Neural cell (in vitro differentiated cells): Measurements from ENCODE around the gene SLC12A5. TPM values are rescaled to one million over a fixed set of nuclear protein-coding genes. Genes with fewer than 3 reads are reported as not detected.

Experiments used
- H2AFZ ChIP-seq: fragments of 200-600, 300-800 bp; sonication (generic), shearing (Covaris generic); 2 replicates; pipeline ENCODE4 v1.6.0; 2014; ENCODE audit warnings: low read depth, mild to moderate bottlenecking, antibody characterized with exemption, low read length, moderate library complexity
- H3F3A ChIP-seq: fragments of 200-600 bp; shearing (Covaris generic); 2 replicates; pipeline ENCODE4 v1.6.1; 2016; ENCODE audit warnings: mild to moderate bottlenecking, moderate library complexity, mixed read lengths, antibody characterized with exemption, low read length; ENCODE audit not compliant: insufficient read depth, poor library complexity, severe bottlenecking
- H3K27ac ChIP-seq: fragments of 200-600, 300-800 bp; sonication (generic), shearing (Covaris generic); 2 replicates; pipeline ENCODE4 v1.5.1; 2014; ENCODE audit warnings: mild to moderate bottlenecking, low read length, moderate library complexity
- H3K27me3 ChIP-seq: fragments of 300-800, 200-600 bp; sonication (generic), shearing (Covaris generic); 2 replicates; pipeline ENCODE4 v1.6.0; 2014; ENCODE audit warnings: mild to moderate bottlenecking, low read depth, low read length, moderate library complexity; ENCODE audit not compliant: insufficient read depth
- H3K36me3 ChIP-seq: fragments of 300-800, 200-600 bp; sonication (generic), shearing (Covaris generic); 2 replicates; pipeline ENCODE4 v1.5.1; 2014; ENCODE audit warnings: mild to moderate bottlenecking, antibody characterized with exemption, low read length, moderate library complexity; ENCODE audit not compliant: insufficient read depth
- H3K4me2 ChIP-seq: fragments of 300-800, 200-600 bp; sonication (generic), shearing (Covaris generic); 2 replicates; pipeline ENCODE4 v1.6.0; 2014; ENCODE audit warnings: mild to moderate bottlenecking, low read length
- H3K4me3 ChIP-seq: fragments of 300-800, 200-600 bp; sonication (generic), shearing (Covaris generic); 2 replicates; pipeline ENCODE4 v1.5.1; 2014; ENCODE audit warnings: mild to moderate bottlenecking, low read length, moderate library complexity
- H3K79me2 ChIP-seq: fragments of 200-600 bp; shearing (Covaris generic); replicated peaks from 2 replicates; pipeline ENCODE4 v1.6.0; 2014; ENCODE audit warnings: mild to moderate bottlenecking, low read length, moderate library complexity; ENCODE audit not compliant: insufficient read depth
- H3K9ac ChIP-seq: fragments of 300-800, 200-600 bp; sonication (generic), shearing (Covaris generic); 2 replicates; pipeline ENCODE4 v1.6.1; 2016; ENCODE audit warnings: mild to moderate bottlenecking, low read length, mixed read lengths
- H3K9me2 ChIP-seq: fragments of 200-600 bp; shearing (Covaris generic); 2 replicates; pipeline ENCODE4 v1.6.1; 2016; ENCODE audit warnings: mild to moderate bottlenecking, low read length, mixed read lengths; ENCODE audit not compliant: insufficient read depth
- H3K9me3 ChIP-seq: fragments of 200-600, 300-800 bp; sonication (generic), shearing (Covaris generic); 2 replicates; pipeline ENCODE4 v1.6.1; 2016; ENCODE audit warnings: mild to moderate bottlenecking, mixed run types, low read length, moderate library complexity, mixed read lengths
- H4K20me1 ChIP-seq: fragments of 200-600 bp; shearing (Covaris generic); 2 replicates; pipeline ENCODE4 v1.6.1; 2016; ENCODE audit warnings: mild to moderate bottlenecking, mixed run types; ENCODE audit not compliant: insufficient read depth
- CTCF ChIP-seq: fragments of 450-650 bp; IDR thresholded peaks from 2 replicates; pipeline ENCODE4 v1.5.1; 2014; ENCODE audit warnings: antibody characterized with exemption, mild to moderate bottlenecking, moderate library complexity; ENCODE audit not compliant: poor library complexity, severe bottlenecking
- EP300 ChIP-seq: fragments of 450-650 bp; conservative IDR thresholded peaks from 2 replicates; pipeline ENCODE4 v1.6.1; 2014; ENCODE audit warnings: antibody characterized with exemption, mild to moderate bottlenecking, moderate library complexity; ENCODE audit not compliant: poor library complexity, severe bottlenecking
- EZH2 ChIP-seq: fragments of 200-600, 300-800 bp; shearing (Covaris generic), sonication (generic); IDR thresholded peaks from 2 replicates; pipeline ENCODE4 v1.6.1; 2014; ENCODE audit warnings: antibody characterized with exemption, low read length, borderline replicate concordance, mild to moderate bottlenecking; ENCODE audit not compliant: insufficient read depth, poor library complexity, severe bottlenecking
- MXI1 ChIP-seq: fragments of 450-650 bp; conservative IDR thresholded peaks from 2 replicates; pipeline ENCODE4 v1.6.1; 2014; ENCODE audit warnings: antibody characterized with exemption, mild to moderate bottlenecking; ENCODE audit not compliant: poor library complexity, severe bottlenecking
- POLR2AphosphoS5 ChIP-seq: IDR thresholded peaks from 2 replicates; pipeline ENCODE4 v1.6.1; 2012
- RAD21 ChIP-seq: fragments of 450-650 bp; conservative IDR thresholded peaks from 2 replicates; pipeline ENCODE4 v1.6.1; 2014; ENCODE audit warnings: antibody characterized with exemption, mild to moderate bottlenecking, moderate library complexity
- REST ChIP-seq: IDR thresholded peaks from 2 replicates; pipeline ENCODE4 v1.6.1; 2012; ENCODE audit warnings: borderline replicate concordance
- SMC3 ChIP-seq: fragments of 450-650 bp; conservative IDR thresholded peaks from 2 replicates; pipeline ENCODE4 v1.6.1; 2014; ENCODE audit warnings: antibody characterized with exemption, mild to moderate bottlenecking, moderate library complexity; ENCODE audit not compliant: poor library complexity
- TAF1 ChIP-seq: IDR thresholded peaks from 2 replicates; pipeline ENCODE4 v1.6.1; 2012; ENCODE audit warnings: low read depth
- polyA plus RNA-seq: library from polyadenylated mRNA; depleted of rRNA; stranded (reverse); fragments of >200 nt; gene quantifications from 2 replicates; pipeline ENCODE4 v1.2.3, GENCODE V29; 2014

Gene SLC12A5
- polyA plus RNA-seq, 1 donor from 2014 or later: 53.1 TPM

GRCh38 chr20:46102940-46103339 is 73.9 kb downstream of the SLC12A5 start:
- Histone ChIP-seq H3K4me3 (no peak overlapping the region), H2AFZ (no peak overlapping the region), H4K20me1 (no peaks in the 10 kb centered on the region), H3K36me3 (no peaks in the 10 kb centered on the region), H3K79me2 (no peaks in the 10 kb centered on the region), H3F3A (no peaks in the 10 kb centered on the region), H3K9me3 (no peaks in the 10 kb centered on the region), H3K27me3 (no peaks in the 10 kb centered on the region), H3K4me2 (no peak overlapping the region), H3K9ac (no peak overlapping the region), H3K9me2 (no peaks in the 10 kb centered on the region), H3K27ac (no peak overlapping the region)
- no peak for TF ChIP-seq POLR2AphosphoS5
- no peak for TF ChIP-seq EP300
- no peak for TF ChIP-seq TAF1
- TF ChIP-seq REST: no peak
- no peak for TF ChIP-seq MXI1
- no peak for TF ChIP-seq EZH2
- TF ChIP-seq SMC3: no peak
- no peak for TF ChIP-seq RAD21
- no peak for TF ChIP-seq CTCF

GRCh38 chr20:46104262-46104661 is 75.2 kb downstream of the SLC12A5 start:
- Histone ChIP-seq H3K9me2 (no peaks in the 10 kb centered on the region), H3K9ac (no peak overlapping the region), H3F3A (no peaks in the 10 kb centered on the region), H3K4me3 (no peak overlapping the region), H3K9me3 (no peaks in the 10 kb centered on the region), H3K36me3 (no peaks in the 10 kb centered on the region), H4K20me1 (no peaks in the 10 kb centered on the region), H3K79me2 (no peaks in the 10 kb centered on the region), H3K27me3 (no peaks in the 10 kb centered on the region), H2AFZ (no peak overlapping the region), H3K4me2 (no peak overlapping the region), H3K27ac (no peak overlapping the region)
- no peak for TF ChIP-seq TAF1

DNA sequence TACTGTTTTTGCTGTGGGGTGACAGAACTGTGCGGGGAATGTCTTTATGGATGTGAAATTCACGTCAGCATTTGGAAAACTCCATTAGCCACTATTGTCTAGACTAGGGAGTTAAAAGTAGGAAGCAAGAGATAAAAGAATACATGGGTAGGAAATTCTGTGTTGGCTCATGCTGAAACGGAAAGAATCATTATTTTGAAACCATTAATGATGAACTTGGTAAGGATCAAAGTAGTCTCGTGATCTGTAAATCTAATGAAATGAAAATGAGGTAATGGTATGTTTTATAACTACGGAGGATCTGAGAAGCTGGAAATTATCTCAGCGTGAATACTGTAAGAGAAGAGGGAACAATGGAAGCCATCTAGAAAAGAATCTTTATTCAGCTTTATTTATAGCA is 78.0 kb downstream of the SLC12A5 start:
- Histone ChIP-seq H4K20me1 (no peaks in the 10 kb centered on the region), H3K9me2 (no peaks in the 10 kb centered on the region), H3K79me2 (no peaks in the 10 kb centered on the region), H3K9me3 (no peaks in the 10 kb centered on the region), H3K4me3 (no peak overlapping the region), H2AFZ (no peak overlapping the region), H3K9ac (no peak overlapping the region), H3F3A (no peaks in the 10 kb centered on the region), H3K4me2 (no peak overlapping the region), H3K27ac (no peak overlapping the region), H3K36me3 (no peaks in the 10 kb centered on the region), H3K27me3 (no peaks in the 10 kb centered on the region)
- TF ChIP-seq MXI1 (no peak), EP300 (no peak), RAD21 (no peak), SMC3 (no peak), REST (no peak), TAF1 (no peak), CTCF (no peak)
